Fibroblast of skin of left biceps (primary cell): ENCODE results near the gene CDC42EP4.
"Not testable (repeated sequence)": the region's sequence is repeated elsewhere in the genome, so short reads cannot be mapped to it uniquely, and the experiment has no call there.

ENCODE experiments used
- DNase-seq, 2 experiments: peaks; one replicate each; pipeline ENCODE4 v3.0.0-alpha.2; 2013; ENCODE audit warnings: low read depth in 2 of 2

CDC42EP4 gene

DNA sequence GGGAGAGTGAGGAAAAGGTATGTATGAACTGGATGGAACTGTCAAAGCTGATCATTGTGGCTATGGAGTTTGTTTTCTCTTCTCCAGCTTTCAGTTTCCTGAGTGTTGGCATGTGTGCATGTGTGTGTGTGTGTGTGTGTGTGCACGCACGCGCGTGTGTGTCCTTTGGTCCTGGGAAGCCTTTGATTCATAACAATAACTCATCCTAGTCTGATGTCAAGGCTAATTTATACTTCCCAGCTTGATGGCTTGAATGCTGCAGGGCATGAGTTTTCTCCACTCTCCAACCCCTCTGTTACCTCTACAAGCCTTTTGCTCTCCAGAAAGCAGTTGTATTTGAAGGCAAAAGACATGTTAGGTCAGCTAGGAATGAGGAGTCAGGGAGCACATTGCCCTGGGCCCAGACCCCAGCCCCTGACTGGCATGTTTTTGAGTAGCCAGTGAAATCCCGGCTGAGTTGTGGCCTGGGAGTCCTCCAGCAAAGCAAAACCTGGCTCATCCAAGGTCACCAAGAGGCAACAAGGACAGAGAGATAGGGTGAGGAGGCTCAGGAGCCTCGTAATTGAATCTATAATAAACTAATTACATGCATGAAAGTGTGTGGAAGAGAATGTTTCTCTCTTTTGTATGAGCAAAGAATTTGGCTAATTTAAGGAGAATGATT, 8.9 kb upstream of the CDC42EP4 start:
- DNase-seq: no peak

DNA sequence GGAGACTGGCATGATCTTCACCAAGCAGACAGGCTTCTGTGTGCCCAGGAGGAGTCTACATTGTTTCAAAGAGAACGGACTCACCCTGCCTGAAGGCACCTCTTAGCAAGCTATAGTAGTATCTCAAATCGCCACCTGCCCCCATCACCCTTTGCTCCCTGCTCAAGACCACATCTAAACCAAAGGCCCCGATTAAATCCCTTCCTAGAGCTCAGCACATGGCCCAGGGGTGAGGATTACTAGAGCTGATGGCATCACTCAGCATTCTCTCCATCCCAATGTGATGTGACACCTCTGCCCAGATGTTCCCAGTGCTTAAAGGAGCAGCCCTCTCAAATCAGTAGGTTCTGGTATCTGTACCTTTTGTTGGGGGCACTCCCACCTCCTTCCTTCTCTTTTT, 8.0 kb upstream of the CDC42EP4 start:
- DNase-seq: no peak

DNA sequence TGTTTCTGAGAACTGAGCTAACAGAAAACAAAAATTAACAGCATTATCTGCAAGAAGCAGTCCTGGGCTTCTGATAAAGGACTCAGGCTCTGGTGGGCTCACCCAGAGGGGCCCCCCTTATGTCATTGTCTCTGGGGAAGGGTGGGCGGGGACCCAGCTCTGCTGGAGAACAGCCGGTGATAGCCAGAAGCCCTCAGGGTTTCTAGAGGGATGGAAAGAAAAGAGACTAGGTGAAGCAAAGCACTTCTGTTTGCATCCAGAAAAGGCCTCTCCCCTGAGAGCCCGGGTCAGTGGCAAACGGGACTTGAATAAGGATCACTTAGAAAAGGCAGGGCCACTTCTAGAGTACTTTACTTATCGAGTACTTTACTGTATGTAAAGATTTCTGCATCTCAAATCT, 7.0 kb upstream of the CDC42EP4 start:
- DNase-seq: no peak

DNA sequence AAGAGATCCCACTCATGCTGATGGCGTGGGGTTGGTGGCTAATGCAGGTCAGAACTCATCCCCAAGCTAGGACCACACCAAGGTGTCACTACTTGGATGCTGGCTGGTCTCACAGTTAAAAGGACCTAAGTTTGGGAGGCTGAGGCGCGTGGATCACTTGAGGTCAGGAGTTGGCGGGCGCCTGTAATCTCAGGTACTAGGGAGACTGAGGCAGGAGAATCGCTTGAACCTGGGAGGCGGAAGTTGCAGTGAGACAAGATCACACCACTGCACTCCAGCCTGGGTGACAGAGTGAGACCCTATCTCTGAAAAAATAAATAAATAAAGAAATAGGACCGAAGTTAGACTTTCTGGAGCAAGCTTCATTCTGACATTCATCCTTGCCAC, 6.6 kb upstream of the CDC42EP4 start:
- DNase-seq: no peak

DNA sequence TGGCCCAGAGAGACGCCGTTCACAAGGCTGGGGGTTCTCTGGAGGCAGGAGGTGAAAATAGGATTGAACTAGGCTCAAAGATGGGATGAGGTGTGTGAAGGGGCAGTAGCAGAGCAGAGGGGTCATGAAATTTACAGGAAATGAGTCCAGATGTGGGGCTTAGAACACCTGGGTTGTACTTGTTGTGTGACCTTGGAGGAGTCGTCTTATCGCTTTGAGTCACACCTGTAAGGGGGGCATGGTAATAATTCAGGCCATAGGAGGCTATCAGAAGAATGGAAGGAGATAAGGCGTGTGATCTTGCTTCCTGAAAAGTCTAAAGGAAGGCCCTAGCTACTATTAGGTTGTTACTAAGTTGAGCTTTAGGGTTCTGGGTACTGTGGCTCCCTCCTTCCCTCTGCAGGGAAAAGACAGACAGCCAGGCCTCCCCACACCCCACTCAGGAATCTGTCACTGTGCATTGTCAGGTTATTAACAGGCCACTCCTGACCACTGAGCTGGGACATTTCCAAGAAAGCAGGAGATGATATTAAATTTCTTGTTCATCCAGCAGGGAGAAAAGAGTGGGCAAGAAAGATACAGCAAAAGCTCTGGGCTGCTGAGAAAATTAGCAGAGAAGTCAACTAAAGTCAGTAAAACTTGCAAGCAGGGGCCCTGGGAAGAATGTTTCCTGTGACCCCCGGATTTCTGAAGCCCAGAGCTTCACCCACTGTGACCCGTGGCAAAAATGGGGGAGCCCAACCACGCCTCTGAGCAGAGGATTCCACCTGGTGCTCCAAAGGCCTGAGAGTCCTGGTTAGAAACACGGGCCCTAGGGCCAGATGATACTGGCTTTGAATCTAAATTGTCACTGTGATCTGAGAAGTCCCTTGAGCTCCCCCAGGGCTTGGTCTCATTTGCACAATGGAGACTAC, 6.0 kb upstream of the CDC42EP4 start:
- DNase-seq: no peak

DNA sequence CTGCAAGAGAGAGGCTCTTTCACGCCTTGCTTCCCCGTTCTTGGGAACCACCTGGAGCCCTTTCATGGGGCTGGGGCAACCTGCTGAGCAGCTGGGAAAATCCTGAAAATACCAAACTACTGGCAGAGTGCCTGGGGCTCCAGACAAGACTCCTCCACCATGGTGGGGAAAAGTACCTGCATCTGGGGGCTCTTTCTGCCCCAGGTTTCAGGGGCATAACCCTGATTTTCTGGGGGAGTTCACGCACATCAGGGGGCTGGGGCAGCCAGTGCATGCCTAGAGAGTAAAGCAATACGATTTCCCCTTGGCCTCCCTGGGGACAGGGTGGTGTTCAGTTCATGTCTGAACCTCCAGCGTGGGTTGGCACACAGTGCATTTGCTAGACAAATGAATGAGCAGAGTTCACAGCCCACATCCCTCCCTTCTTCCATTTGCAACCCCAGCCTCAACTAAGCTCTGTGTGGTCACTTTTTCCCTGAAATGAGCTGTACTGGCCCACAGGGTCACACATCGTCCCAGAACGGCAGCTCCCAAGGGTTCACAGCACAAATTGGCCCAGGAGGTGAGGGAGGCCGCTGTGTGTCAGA, 5.2 kb upstream of the CDC42EP4 start:
- DNase-seq: no peak

DNA sequence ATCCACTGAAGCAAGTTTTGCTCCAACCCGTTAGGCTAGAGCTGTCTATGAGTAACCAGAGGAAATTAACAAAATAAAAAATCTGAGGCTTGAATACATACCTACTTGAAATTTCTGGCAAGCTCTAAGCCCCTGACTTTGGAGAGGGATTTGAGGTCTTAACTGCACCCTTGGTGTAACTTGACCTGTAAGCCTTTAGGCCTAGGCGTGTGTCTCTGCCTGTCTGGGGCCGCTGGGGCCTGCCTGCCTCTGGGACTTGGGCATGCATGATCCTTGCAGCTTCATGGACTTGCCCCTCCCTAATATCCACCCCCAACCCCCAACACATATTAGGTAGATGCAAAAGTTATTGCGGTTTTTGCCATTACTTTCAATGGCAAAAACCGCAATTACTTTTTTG, 3.7 kb upstream of the CDC42EP4 start:
- DNase-seq: no peak

DNA sequence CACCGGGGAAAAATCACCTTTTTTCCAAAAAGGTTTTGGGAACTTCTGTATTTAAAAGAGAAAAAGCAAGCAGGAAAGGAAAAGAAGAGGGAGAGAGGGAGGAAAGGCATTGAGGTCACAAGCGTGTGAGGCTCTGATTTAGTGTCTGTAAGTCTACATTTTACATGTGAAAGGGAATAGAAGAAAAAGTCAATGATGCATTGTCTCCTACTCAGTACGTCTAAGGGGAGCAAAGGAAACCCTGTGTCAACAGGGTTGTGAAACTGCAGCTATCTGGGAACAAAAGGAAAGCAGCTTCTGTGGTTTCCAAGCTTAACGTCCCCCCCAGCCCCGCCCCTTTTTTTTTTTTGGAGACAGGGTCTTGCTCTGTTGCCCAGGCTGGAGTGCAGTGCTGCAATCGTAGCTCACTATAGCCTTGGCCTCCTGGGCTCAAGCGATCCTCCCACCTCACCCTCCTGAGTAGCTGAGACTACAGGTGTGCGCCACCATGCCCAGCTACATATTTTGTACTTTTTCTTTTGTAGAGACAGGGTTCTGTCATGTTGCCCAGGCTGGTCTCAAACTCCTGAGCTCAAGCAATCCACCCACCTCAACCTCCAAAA, 1.8 kb upstream of the CDC42EP4 start:
- DNase-seq: no peak

DNA sequence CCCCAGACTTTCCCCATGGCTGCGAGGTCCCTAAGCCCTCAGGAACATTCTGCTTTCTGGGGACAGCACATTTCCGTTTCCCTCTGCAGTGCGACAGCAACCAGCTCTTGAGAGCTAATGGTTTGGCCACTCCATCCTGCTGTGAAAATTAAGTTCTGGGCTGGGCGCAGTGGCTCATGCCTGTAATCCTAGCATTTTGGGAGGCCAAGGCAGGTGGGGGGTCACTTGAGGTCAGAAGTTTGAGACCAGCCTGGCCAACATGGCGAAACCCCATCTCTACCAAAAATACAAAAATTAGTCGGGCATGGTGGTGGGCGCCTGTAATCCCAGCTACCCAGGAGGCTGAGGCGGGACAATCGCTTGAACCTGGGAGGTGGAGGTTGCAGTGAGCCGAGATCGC, 1.1 kb upstream of the CDC42EP4 start:
- DNase-seq: not testable (repeated sequence)

DNA sequence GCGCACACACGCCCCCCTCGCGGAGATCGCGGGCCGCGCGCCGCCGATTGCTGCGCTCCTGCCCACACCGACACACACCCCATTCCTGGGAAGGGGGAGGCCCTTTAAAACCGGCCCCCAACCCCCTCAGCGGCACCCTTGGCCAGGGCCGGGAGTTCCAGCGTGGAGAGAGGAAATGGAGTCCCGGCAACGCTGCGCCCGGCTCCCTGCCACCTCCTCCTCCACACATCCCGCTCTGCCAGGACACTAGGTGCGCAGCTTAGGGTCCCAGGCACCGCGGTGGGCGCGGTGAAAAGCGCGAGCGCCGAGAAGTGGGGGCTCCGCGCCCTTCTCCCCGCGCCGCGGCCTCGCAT, 397 bp downstream of the CDC42EP4 start:
- no peak for DNase-seq

DNA sequence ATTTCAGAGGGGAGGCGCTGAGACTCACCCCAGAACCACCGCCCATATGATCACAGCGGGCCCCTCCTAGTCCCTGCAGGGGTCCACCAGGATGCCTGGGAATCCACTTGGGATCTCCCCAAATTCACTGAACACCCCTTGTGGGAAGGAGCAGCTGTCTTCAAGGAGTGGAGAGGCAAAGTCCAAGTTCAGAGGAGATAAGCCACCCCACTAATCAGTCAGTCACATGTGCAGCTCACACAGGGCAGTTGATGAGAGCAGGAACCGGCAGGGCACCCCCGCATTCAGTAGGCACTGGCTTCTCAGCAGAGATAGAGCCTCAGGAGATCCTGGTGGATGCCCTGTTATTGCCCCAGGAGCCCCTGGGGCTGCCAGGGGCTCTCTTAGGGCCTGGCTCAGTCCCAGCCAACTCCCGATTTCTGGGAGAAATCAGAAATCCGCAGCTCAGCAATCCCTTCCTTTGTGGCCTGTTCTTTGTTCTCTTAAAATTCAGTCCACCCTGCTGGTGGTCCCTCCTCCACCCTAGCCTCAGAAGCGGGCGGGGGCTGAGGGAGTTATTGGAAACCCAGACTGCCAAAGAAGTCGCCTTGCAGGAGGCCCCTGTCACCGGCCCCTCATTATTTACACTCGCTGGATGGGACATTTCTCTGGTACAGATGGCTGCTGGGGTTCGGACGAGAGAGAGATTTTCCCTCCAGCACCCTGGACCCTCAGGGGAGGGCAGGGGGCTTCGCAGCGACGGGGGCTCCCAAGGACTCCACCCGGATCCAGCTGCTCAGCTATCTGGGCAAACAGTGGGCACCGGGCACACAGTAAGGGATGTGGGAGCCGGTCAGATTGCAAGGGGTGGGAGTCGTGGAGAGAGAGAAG, 1.8 kb downstream of the CDC42EP4 start:
- no peak for DNase-seq

DNA sequence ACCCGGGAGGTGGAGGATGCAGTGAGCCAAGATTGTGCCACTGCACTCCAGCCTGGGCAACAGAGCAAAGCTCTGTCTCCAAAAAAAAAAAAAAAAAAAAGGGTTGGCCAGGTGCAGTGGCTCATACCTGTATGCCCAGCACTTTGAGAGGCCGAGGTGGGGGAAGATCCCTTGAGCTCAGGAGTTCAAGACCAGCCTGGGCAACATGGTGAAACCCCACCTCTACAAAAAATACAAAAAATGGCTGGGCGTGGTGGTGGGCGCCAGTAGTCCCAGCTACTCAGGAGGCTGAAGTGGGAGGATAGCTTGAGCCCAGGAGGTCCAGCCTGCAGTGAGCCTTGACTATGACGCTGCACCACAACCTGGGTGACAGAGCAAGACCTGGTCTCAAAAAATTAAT, 2.8 kb downstream of the CDC42EP4 start:
- not testable (repeated sequence) for DNase-seq

DNA sequence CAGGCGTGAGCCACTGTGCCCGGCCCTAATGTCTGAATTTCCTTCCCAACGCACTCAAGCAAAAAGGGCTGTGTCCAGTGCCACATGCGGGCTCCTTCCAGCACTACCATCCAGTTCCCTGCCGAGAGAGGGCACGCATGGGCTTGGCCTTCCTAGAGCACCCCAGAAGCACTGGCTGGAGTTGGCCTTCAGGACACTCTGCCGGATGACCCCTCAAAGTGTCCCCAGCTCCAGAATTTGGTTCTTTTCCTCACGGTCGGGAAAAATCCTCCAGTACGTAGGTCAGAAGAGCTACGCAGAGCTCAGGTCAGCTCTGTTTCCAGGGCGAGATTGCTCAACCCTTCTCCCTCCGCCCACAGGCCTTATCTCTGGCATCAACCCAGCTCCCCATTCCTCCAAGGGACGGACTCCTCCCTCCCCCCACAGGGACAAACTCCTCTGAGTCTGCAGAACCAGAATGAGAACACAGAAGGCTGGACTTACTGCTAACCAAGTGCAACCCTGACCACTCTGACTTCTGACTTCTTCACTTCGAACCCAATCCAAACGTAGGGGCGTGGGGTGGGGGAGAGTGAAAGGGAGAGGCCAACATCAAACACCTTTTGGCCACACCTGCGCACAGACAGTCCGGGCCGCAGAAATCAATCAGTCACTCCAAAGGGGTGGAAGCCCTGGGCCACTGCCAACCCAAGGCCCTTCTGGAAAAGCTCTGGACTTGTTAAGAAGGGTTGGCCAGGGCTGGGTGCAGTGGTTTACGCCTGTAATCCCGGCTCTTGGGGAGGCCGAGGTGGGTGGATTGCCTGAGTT, 3.6 kb downstream of the CDC42EP4 start:
- no peak for DNase-seq

DNA sequence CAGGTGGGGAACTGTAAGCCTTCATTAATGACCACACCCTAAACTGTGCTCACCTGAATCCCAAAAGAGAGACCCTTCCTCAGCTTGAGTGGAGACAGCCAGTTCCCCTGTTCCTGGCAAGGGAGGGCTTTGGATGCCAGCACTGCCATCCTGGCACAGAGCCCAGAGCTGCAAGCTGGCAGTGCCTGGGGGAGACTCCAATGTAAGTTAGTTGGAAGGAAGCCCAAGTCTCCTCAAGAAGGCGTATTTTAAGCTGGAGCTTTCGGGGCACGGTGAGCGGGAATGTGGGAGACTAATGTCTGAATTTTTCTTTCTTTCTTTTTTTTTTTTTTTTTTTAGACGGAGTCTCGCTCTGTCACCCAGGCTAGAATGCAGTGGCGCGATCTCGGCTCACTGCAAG, 4.7 kb downstream of the CDC42EP4 start:
- no peak for DNase-seq

DNA sequence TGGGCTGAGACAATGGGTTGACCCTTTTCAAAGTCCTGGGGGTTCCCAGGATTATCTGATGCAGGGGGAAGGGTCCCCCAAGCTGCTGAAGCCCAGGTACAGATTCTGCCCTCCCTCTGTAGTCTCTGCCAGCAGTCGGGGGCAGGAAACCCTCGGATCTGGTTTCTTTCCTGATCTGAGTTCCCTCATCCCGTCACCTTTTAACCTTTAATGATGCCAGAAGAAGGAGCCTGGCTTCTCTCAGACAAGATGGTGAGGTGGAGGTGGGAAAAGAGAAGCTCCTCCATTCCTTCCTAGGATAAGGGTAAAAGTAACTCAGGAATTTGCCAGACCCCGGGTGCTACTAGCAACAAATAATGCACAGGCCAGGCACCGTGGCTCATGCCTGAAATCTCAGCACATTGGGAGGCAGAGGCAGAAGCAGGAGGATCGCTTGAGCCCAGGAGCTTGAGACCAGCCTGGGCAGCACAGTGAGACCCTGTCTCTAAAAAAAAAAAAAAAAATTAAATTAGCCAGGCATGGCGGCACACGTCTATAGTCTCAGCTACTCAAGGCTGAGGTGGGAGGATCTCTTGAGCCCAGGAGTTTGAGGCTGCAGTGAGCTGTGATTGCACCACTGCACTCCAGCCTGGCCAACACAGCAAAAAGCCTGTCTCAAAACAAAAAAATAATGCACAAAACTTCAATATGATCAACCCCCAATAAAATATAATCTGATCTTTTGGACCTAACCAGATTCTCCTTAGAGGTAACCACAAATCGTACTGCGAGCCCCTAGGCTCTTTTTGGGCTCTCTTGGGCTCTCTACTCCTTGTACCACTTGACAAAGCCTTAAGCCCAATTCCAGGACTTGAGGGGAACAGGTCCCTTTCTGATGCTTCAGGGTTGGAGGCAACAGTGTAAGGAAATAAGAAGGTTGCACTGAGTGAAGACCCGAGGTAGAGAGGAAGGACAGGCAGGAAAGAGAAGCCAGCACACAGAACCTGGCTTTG, 5.7 kb downstream of the CDC42EP4 start:
- DNase-seq: no peak

DNA sequence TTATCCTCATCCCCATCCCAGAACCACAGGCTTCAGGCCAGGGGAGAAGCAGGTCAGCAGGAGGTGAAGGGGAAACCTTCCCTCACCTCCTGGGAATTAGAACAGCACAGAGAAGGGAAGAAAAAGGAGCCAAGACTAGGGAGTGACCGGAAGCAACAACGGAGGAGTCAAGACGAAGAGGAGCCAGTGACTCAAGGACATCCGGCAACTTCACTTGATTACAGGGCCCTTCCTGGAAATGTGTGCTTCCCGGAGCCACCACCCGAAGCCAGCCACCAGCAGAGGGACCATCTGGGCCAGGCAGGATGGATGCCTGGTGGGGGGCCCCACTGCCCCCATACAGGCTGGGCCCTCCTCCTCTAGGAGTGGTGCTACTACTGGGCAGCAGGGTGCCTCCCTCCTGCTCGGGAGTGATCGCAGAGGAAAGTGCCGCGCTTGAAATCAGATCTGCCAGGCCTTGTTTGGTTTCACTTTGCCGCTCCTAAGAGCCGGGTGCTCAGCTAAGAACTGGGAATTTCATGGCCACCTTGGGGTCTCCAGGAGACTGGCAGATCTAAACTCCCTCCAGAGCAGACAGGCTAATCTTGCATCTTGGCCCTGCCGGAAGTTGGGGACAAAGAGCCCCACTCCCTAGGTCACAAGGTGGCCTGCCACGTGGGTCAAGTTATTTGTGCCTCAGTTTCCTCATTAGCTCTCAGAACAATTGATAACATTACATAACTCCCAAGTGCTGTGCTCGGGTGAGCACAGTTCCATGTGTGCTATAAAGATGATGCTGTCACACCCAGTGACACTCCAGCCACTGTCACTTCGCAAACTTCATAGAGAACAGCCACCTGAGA, 6.6 kb downstream of the CDC42EP4 start:
- DNase-seq: no peak

DNA sequence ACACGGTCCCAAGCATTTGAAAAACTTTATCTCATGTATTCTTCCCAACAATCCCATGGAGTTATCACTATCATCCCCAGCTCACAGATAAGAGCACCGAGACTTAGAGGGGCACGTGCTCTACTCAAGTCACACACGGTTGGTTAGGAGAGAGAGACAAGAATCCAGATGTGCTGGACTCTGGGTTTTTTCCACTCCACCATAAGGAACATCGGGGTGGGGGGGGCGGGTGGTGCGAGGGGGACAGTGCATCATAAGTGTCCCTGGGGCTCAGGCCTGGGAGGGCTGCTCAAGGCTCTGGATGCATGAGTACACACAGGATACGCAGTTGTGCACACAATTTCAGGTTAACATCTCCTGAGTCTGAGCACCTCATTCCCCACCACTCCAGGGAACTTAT, 7.4 kb downstream of the CDC42EP4 start:
- no peak for DNase-seq

DNA sequence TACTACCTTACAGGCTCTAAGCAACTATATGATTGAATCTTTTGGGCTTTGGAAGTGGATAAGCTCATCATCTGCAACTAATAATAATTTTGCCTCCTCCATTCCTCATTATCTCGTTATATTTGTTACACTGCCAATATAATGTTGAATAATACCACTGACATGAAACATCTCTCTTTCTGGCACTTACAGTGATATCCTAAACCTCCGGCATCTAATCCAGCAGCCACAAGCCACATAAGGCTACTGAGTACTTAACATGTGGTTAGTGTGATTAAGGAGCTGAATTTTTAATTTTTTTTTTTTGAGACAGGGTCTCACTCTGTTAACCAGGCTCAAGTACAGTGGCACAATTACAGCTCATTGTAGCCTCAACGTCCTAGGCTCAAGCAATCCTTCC, 9.6 kb downstream of the CDC42EP4 start:
- DNase-seq: peak; percentile 92 to 94

DNA sequence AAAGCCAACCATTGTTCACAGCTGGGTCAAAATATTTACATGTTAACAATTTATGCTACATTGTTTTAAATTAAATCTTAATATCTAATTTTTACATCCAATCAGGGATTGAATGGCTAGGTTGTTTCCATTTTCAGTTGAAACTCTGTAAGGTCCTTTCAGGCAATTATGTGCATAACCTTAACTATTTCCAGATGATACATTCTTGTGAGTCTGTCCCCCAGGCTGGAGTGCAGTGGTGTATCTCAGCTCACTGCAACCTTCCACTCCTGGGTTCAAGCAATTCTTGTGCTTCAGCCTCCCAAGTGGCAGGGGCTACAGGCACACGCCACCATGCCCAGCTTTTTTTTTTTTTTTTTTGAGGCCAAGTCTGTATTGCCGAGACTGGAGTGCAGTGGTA, 10.4 kb downstream of the CDC42EP4 start:
- DNase-seq: no peak
